Mucosa of stomach (tissue), 1 donor: ENCODE measurements around the gene WDTC1.

Experiments used
- H3K27me3 ChIP-seq: one replicate; pipeline ENCODE4 v1.7.0; 2013; ENCODE audit warnings: mild to moderate bottlenecking, low read length; ENCODE audit not compliant: control insufficient read depth, insufficient read depth
- H3K36me3 ChIP-seq: one replicate; pipeline ENCODE4 v1.7.0; 2013; ENCODE audit warnings: low read length; ENCODE audit not compliant: control insufficient read depth, insufficient read depth
- H3K4me1 ChIP-seq: one replicate; pipeline ENCODE4 v1.7.0; 2013; ENCODE audit warnings: mild to moderate bottlenecking, low read length; ENCODE audit not compliant: control insufficient read depth, insufficient read depth
- H3K4me3 ChIP-seq: one replicate; pipeline ENCODE4 v1.7.0; 2013; ENCODE audit warnings: low read length
- H3K9ac ChIP-seq: one replicate; pipeline ENCODE4 v1.7.0; 2013; ENCODE audit warnings: mild to moderate bottlenecking, low read length, moderate library complexity
- H3K9me3 ChIP-seq: one replicate; pipeline ENCODE4 v1.7.0; 2013; ENCODE audit warnings: mild to moderate bottlenecking, low read length, moderate library complexity; ENCODE audit not compliant: control insufficient read depth
- donor health status: Pancreatic carcinoma.

The WDTC1 gene

GRCh38 chr1:27296773-27297291, 62.4 kb downstream of the WDTC1 start:
- no peak overlapping the region for H3K9ac ChIP-seq
- no peaks in the 10 kb centered on the region for H3K27me3 ChIP-seq
- H3K9me3 ChIP-seq, result no peaks in the 10 kb centered on the region
- peaks cover 9% of the 10 kb centered on the region for H3K36me3 ChIP-seq
- peaks cover 7% of the 10 kb centered on the region for H3K4me1 ChIP-seq
- H3K4me3 ChIP-seq, result no peak overlapping the region

- Histone ChIP-seq H3K4me3 (no peak overlapping the region), H3K9me3 (no peaks in the 10 kb centered on the region), H3K27me3 (no peaks in the 10 kb centered on the region), H3K36me3 (peaks cover 9% of the 10 kb centered on the region), H3K4me1 (peaks cover 7% of the 10 kb centered on the region), H3K9ac (no peak overlapping the region)
These were observed 63.5 kb downstream of the WDTC1 start for GRCh38 chr1:27297903-27298302.

GRCh38 chr1:27298632-27299384, 64.4 kb downstream of the WDTC1 start:
- H3K4me1 ChIP-seq, result peaks cover 7% of the 10 kb centered on the region
- peaks cover 9% of the 10 kb centered on the region for H3K36me3 ChIP-seq
- no peak overlapping the region for H3K4me3 ChIP-seq
- H3K27me3 ChIP-seq, result no peaks in the 10 kb centered on the region
- no peaks in the 10 kb centered on the region for H3K9me3 ChIP-seq
- H3K9ac ChIP-seq, result no peak overlapping the region

- no peak overlapping the region for H3K4me3 ChIP-seq
- H3K4me1 ChIP-seq, result peaks cover 7% of the 10 kb centered on the region
- H3K9me3 ChIP-seq, result no peaks in the 10 kb centered on the region
- H3K27me3 ChIP-seq, result no peaks in the 10 kb centered on the region
- H3K36me3 ChIP-seq, result peaks cover 4% of the 10 kb centered on the region
- H3K9ac ChIP-seq, result no peak overlapping the region
These were observed 65.2 kb downstream of the WDTC1 start for GRCh38 chr1:27299385-27300271.

DNA sequence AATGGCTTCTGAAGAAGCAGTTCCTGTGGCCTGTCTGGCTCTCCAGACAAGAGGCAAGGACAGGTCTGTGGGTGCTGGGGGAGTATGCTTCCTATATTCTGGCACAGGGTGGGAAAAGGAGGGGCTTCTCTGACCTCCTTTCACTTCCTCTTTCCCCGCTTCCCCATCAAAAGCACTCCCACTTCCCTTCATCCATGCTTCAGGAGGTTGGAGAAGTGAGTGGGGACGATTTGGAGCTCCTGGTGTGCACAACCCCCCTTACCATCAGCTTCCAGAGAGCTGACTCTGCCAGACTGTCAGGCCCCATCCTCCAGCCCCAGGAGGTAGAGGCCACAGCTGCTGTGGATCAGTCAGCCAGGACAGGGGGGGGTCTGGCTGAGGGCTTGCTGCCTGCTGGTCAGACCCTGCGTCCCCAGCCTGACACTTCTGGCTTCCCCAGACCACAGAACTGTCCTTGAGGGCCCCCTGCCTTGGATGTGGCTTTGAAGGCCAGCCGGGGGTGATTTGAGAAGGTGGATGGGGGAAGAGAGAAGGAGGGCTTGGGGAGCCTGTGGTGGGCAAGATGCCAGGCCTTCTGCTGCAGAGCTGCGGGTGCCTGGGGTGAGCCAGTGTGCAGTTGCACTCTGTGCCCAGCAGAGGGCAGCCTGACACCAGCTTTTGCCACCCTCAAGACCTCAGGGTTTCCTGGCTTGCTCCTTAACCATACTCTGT, 66.1 kb downstream of the WDTC1 start:
- peaks cover 7% of the 10 kb centered on the region for H3K4me1 ChIP-seq
- H3K27me3 ChIP-seq, result no peaks in the 10 kb centered on the region
- no peak overlapping the region for H3K4me3 ChIP-seq
- H3K9ac ChIP-seq, result no peak overlapping the region
- H3K36me3 ChIP-seq, result no peaks in the 10 kb centered on the region
- no peaks in the 10 kb centered on the region for H3K9me3 ChIP-seq

DNA sequence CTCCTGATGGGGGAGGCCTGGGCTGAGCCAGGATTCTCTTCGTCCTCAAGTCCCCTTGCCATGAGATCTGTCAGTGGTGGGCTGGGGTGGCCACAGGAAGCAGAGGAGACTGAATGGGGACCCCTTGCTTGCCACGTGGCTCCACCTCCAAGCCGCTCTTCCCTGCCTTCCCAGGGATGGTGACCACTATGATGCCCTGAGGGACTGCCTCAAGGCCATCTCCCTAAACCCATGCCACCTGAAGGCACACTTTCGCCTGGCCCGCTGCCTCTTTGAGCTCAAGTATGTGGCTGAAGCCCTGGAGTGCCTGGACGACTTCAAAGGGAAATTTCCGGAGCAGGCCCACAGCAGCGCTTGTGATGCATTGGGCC, 66.6 kb downstream of the WDTC1 start:
- H3K9ac ChIP-seq, result no peak overlapping the region
- no peaks in the 10 kb centered on the region for H3K9me3 ChIP-seq
- H3K27me3 ChIP-seq, result no peaks in the 10 kb centered on the region
- H3K4me3 ChIP-seq, result no peak overlapping the region
- peaks cover 7% of the 10 kb centered on the region for H3K4me1 ChIP-seq
- no peaks in the 10 kb centered on the region for H3K36me3 ChIP-seq

- no peak overlapping the region for H3K4me3 ChIP-seq
- no peaks in the 10 kb centered on the region for H3K9me3 ChIP-seq
- H3K9ac ChIP-seq, result no peak overlapping the region
- H3K4me1 ChIP-seq, result peaks cover 10% of the 10 kb centered on the region
- no peaks in the 10 kb centered on the region for H3K27me3 ChIP-seq
- H3K36me3 ChIP-seq, result no peaks in the 10 kb centered on the region
These were observed 67.3 kb downstream of the WDTC1 start for GRCh38 chr1:27301582-27302199.

GRCh38 chr1:27302612-27303011, 68.2 kb downstream of the WDTC1 start:
- no peaks in the 10 kb centered on the region for H3K36me3 ChIP-seq
- no peak overlapping the region for H3K9ac ChIP-seq
- no peaks in the 10 kb centered on the region for H3K9me3 ChIP-seq
- peaks cover 15% of the 10 kb centered on the region for H3K4me1 ChIP-seq
- H3K27me3 ChIP-seq, result no peaks in the 10 kb centered on the region
- no peak overlapping the region for H3K4me3 ChIP-seq

GRCh38 chr1:27303509-27303908, 69.1 kb downstream of the WDTC1 start:
- H3K9ac ChIP-seq, result no peak overlapping the region
- no peak overlapping the region for H3K4me3 ChIP-seq
- H3K36me3 ChIP-seq, result no peaks in the 10 kb centered on the region
- no peaks in the 10 kb centered on the region for H3K9me3 ChIP-seq
- no peaks in the 10 kb centered on the region for H3K27me3 ChIP-seq
- peaks cover 15% of the 10 kb centered on the region for H3K4me1 ChIP-seq

GRCh38 chr1:27306071-27306470, 71.6 kb downstream of the WDTC1 start:
- Histone ChIP-seq H3K4me3 (no peak overlapping the region), H3K9me3 (no peaks in the 10 kb centered on the region), H3K27me3 (no peaks in the 10 kb centered on the region), H3K4me1 (peaks cover 8% of the 10 kb centered on the region), H3K9ac (no peak overlapping the region), H3K36me3 (no peaks in the 10 kb centered on the region)

GRCh38 chr1:27306892-27307761, 72.7 kb downstream of the WDTC1 start:
- peaks cover 8% of the 10 kb centered on the region for H3K4me1 ChIP-seq
- no peak overlapping the region for H3K4me3 ChIP-seq
- H3K27me3 ChIP-seq, result no peaks in the 10 kb centered on the region
- no peaks in the 10 kb centered on the region for H3K36me3 ChIP-seq
- H3K9me3 ChIP-seq, result no peaks in the 10 kb centered on the region
- no peak overlapping the region for H3K9ac ChIP-seq
